Stimulated activated CD8-positive, alpha-beta memory T cell treated with anti-CD3 and anti-CD28 coated beads, Interleukin-4, amount 100 ng/mL, for 4 hours (primary cell): ENCODE data around the gene TNFAIP8L3.

Experiments used
- DNase-seq, 2 donors: peaks; one replicate each; pipeline ENCODE4 v3.0.0-alpha.2; 2020; ENCODE audit warnings: low read depth in 2 of 2, low spot score in 1 of 2

TNFAIP8L3 gene

DNA sequence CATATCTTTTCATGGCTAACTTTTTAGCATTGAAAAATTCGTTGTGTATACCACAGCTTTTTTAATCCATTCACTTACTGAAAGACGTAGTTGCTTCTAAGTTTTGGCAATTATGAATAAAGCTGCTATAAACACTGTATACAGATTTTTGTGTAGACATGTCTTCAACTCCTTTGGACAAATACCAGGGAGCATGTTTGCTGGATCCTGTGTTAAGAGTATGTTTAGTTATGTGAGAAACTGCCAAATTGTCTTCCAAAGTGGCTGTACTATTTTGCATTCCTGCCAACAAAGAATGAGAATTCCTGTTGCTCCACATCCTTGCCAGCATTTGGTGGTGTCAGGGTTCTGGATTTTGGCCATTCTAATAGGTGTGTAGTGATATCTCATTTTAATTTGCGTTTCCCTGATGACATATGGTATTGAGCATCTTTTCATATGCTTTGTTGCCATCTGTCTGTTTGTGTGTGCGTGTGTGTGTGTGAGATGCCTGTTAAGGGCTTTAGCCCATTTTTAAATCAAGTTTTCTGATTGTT lies 87.5 kb downstream of the TNFAIP8L3 start:
- DNase-seq, result no peak
